Stomach (tissue), 9 donors: ENCODE data around the gene MMP25. TPM values are rescaled to one million over a fixed set of nuclear protein-coding genes. Genes with fewer than 3 reads are reported as not detected.
A peak's percentile ranks its signal among the peaks of the same experiment; 100 is the strongest.

Experiments used
- DNase-seq, 2 donors: peaks; one replicate each; pipeline versions ENCODE4 v3.0.0 to v3.0.0-alpha.2; 2013 to 2019
- H3K27ac ChIP-seq, 5 donors: fragments of 200-600 bp in 4 of 5; sonication (generic) in 4 of 5; one replicate each; pipeline ENCODE4 v1.5.1; 2013 to 2019; ENCODE audit warnings: mild to moderate bottlenecking in 1 of 5, moderate library complexity in 1 of 5
- H3K27me3 ChIP-seq, 3 donors: fragments of 200-600 bp; sonication (generic); one replicate each; pipeline ENCODE4 v1.5.1; 2017 to 2019; ENCODE audit warnings: mixed run types in 1 of 3
- H3K36me3 ChIP-seq, 4 donors: fragments of 200-600 bp; sonication (generic); 1 replicate in 3 of 4; 2 replicates in 1 of 4; pipeline ENCODE4 v1.5.1; 2016 to 2019
- H3K4me1 ChIP-seq, 4 donors: fragments of 200-600 bp; sonication (generic); one replicate each; pipeline ENCODE4 v1.5.1; 2016 to 2019
- H3K4me3 ChIP-seq, 4 donors: fragments of 200-600 bp; sonication (generic) in 3 of 4; one replicate each; pipeline ENCODE4 v1.5.1; 2016 to 2019; ENCODE audit warnings: mild to moderate bottlenecking in 1 of 4
- H3K9me3 ChIP-seq, 4 donors: fragments of 200-600 bp; sonication (generic); one replicate each; pipeline ENCODE4 v1.5.1; 2016 to 2019
- EP300 ChIP-seq: sonication (generic); formaldehyde crosslinking; IDR thresholded peaks from one replicate; pipeline ENCODE4 v1.6.1; 2017; ENCODE audit warnings: antibody characterized with exemption
- POLR2A ChIP-seq, 4 donors: fragments of 450-650 bp; IDR thresholded peaks; one replicate each; pipeline ENCODE4 v1.6.1; 2016; ENCODE audit warnings: antibody characterized with exemption in 4 of 4, control low read depth in 2 of 4, mild to moderate bottlenecking in 1 of 4, moderate library complexity in 1 of 4
- POLR2AphosphoS5 ChIP-seq, 3 donors: sonication (generic); formaldehyde crosslinking; IDR thresholded peaks; one replicate each; pipeline ENCODE4 v1.6.1; 2016; ENCODE audit warnings: antibody characterized with exemption in 3 of 3
- WGBS, 5 donors: extraction: QIAGEN DNeasy Blood & Tissue Kit in 3 of 5; methylation state at CpG; one replicate each; pipeline versions ENCODE4 v1.1.5 to v1.1.7; 2013 to 2018; 5-methylcytosine and 5-hydroxymethylcytosine counted together
- intact Hi-C: fragments of 100-400 bp; cut with DNase I; formaldehyde crosslinking; loops from one replicate; pipeline ENCODE4 v1.15.1; 2023; ENCODE audit warnings: low total_unique reads
- polyA plus RNA-seq, 3 donors: library from polyadenylated mRNA; stranded (reverse); fragments of 200-250 nt; gene quantifications; one replicate each; pipeline ENCODE4 v1.2.3, GENCODE V29; 2013
- total RNA-seq, 5 donors: library from RNA; depleted of rRNA; stranded (reverse); fragments of >200 nt; gene quantifications; one replicate each; pipeline versions ENCODE4 v1.1.0 to v1.2.3, GENCODE V29; 2014 to 2016
- TF ChIP-seq, protein P1 (sequence below), 7 experiments: fragments of 450-650 bp in 4 of 7; fragments of 200-600 bp in 3 of 7; sonication (generic) in 3 of 7; IDR thresholded peaks; one replicate each; pipeline ENCODE4 v1.5.1; 2016 to 2019; ENCODE audit warnings: antibody characterized with exemption in 7 of 7, control low read depth in 2 of 7, mild to moderate bottlenecking in 1 of 7
- donor health status: healthy with polysubstance abuse.
- donor health status: Bipolar disorder and iron deficiency.
- donor health status: healthy.

Gene MMP25
- total and polyA plus RNA-seq, 8 donors: 0.48 to 2.9 (median 1.1) TPM; not detected in 3

DNA sequence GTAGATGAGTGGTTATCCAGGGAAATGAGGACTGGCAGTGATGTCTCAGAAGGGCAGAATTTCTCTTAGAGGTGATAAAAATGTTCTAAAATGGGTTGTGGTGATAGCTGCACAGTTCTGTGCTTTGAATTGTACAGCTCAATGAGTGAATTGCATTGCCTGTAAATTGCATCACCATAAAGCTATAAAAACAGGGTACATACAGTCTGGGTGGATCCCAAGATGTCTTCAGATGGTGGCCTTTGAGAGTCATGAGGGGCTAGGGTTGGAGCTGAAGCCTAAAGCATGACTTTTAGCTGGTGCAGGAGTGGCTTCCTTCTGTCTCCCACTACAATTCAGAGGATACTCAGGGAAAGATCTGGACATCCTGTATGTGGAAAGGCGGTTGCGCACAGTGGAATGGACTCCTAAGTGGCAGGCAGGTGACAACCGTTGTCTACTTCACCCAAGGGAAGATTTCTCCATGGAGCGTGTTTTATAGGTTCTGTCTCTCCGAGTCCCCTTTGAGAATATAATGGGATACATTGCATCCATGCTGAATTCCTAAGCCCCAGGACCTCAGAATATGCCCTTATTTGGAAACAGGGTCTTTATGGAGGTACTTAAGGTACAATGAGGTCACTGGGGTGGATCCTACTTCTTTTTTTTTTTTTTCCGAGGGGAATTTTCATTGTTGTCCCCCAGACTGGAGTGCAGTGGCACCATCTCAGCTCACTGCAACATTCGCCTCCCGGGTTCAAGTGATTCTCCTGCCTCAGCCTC, 17.4 kb downstream of the MMP25 start:
- TF ChIP-seq EP300 (no peak), POLR2AphosphoS5 (IDR thresholded peaks at IDR 0.05) (no peak), POLR2A (IDR thresholded peaks at IDR 0.05) (no peak)
- TF ChIP-seq, protein P1, sequence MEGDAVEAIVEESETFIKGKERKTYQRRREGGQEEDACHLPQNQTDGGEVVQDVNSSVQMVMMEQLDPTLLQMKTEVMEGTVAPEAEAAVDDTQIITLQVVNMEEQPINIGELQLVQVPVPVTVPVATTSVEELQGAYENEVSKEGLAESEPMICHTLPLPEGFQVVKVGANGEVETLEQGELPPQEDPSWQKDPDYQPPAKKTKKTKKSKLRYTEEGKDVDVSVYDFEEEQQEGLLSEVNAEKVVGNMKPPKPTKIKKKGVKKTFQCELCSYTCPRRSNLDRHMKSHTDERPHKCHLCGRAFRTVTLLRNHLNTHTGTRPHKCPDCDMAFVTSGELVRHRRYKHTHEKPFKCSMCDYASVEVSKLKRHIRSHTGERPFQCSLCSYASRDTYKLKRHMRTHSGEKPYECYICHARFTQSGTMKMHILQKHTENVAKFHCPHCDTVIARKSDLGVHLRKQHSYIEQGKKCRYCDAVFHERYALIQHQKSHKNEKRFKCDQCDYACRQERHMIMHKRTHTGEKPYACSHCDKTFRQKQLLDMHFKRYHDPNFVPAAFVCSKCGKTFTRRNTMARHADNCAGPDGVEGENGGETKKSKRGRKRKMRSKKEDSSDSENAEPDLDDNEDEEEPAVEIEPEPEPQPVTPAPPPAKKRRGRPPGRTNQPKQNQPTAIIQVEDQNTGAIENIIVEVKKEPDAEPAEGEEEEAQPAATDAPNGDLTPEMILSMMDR (IDR thresholded peaks at IDR 0.05): no peak
- no peak for DNase-seq
- intact Hi-C loops: no loop called here
- Histone ChIP-seq H3K36me3 (peaks cover 0 to 4% (median 0%) of the 10 kb centered on the region in 4 donors), H3K4me1 (peaks cover 16 to 50% (median 27%) of the 10 kb centered on the region in 4 donors), H3K4me3 (no peak overlapping the region), H3K27ac (peak overlapping the region in 1 of 5 donors; percentile 76), H3K9me3 (no peaks in the 10 kb centered on the region), H3K27me3 (no peaks in the 10 kb centered on the region)
- 92 to 96% (median 93%) methylated on average over 8 of the region's 8 CpGs for WGBS, 5 donors

DNA sequence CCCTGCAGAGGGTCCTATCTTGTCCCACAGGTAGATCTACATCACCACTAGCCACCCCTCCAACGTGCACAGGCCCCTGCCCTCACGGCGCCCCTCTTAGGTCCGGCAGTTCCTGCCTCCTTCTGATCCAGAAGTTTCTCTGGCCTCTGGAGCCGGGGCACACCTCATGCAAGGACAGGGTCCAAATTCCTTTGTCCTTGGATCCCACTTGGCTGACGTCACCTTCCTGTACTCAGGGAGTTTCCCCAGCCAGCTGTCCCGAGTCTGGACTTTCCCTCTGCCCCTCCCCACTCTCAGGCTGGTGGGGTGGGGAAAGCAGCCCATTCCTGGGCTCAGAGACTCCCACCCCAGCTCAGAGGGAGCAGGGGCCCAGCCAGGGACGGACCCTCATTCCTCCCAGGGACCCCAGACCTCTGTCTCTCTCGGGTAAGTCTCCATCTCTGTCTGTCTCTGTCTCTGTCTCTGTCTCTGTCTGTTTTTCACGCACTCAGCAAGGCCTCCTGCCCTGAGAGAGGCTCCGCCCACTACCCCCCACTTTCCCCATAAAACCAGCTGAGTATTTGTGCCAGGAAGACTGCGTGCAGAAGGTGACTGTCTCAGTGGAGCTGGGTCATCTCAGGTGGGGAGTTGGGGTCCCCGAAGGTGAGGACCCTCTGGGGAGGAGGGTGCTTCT, 18.8 kb downstream of the MMP25 start, which contains the start of gene IL32:
Gene IL32, plus strand, starts transcription at position 572 of the 673 bp plus-strand sequence. CDS start 172 bp downstream, outside the sequence.
- H3K36me3 ChIP-seq: peaks cover 0 to 10% (median 2%) of the 10 kb centered on the region in 4 donors
- TF ChIP-seq POLR2AphosphoS5 (IDR thresholded peaks at IDR 0.05): peak in 2 of 3 donors; percentile 23
- no peak for TF ChIP-seq POLR2A (IDR thresholded peaks at IDR 0.05)
- TF ChIP-seq EP300: no peak
- TF ChIP-seq, protein P1 (IDR thresholded peaks at IDR 0.05): no peak
- peaks cover 6 to 38% (median 17%) of the 10 kb centered on the region in 4 donors for H3K4me1 ChIP-seq
- 23 to 39% (median 37%) methylated on average over 13 of the region's 13 CpGs for WGBS, 5 donors
- peak; percentile 68 to 94 for DNase-seq
- H3K27ac ChIP-seq: peak within 1 kb of the TSS; percentile 22 to 76 (median 73)
- no peaks in the 10 kb centered on the region for H3K27me3 ChIP-seq
- H3K4me3 ChIP-seq: peak within 1 kb of the TSS; percentile 18 to 50 (median 39)
- intact Hi-C loops: no loop called here
- H3K9me3 ChIP-seq: no peaks in the 10 kb centered on the region

DNA sequence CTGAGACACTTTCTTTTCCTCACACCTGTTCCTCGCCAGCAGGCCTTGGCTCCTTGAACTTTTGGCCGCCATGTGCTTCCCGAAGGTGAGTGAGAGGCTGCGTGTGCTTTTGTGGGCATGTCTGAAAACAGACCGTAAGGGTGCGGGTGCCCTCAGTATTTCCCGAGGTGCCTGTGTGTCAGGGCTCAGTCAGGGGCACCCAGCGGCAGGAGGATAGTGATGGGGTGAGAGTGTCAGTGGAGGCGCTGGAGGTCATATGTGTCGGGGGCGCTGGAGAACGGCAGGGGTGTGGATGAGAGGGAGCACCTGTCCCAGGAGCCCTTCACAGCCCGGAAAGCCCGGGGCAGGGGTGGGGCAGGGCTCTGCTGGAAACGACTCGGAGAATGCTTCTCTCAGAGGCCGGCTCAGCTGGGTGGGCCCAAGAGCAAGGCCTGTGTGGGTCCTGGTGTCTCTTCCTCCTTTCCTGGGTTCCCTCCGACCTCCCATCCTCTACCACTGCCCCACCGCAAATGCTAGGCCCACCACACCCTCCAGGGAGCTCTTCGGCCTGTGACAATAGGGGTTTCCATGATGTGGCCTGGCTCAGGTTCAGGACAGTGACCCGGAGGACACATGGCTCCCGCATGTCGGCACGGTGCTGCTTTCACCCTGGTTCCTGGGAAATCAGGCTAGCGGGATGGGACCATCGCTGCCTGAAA, 19.5 kb downstream of the MMP25 start:
- Histone ChIP-seq H3K4me3 (peak overlapping the region; percentile 18 to 50 (median 39)), H3K27me3 (no peaks in the 10 kb centered on the region), H3K36me3 (peaks cover 0 to 10% (median 2%) of the 10 kb centered on the region in 4 donors), H3K9me3 (no peaks in the 10 kb centered on the region), H3K27ac (peak overlapping the region; percentile 11 to 76 (median 73)), H3K4me1 (peaks cover 6 to 35% (median 17%) of the 10 kb centered on the region in 4 donors)
- no peak for DNase-seq
- intact Hi-C loops: no loop called here
- whole genome bisulfite sequencing, 5 donors: 56 to 72% (median 69%) methylated on average over 20 to 26 of the region's 26 CpGs
- TF ChIP-seq POLR2AphosphoS5 (IDR thresholded peaks at IDR 0.05) (no peak), EP300 (no peak), POLR2A (IDR thresholded peaks at IDR 0.05) (no peak)
- TF ChIP-seq, protein P1 (IDR thresholded peaks at IDR 0.05): no peak

DNA sequence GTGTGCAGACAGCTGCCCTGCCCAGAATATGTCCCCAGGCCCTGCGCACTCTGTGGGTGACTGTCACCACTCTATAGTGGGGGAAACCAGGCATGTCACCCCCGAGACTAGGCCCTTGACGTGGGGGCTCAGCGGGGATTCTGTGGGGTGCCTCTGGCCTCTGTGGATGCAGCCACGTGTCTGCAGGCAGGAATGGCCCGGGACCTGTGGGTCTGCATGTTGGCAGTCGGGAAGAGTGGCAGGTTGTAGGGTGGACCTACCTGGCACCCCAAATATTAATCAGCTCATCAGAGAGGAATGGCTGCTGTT, 20.0 kb downstream of the MMP25 start:
- peaks cover 0 to 10% (median 2%) of the 10 kb centered on the region in 4 donors for H3K36me3 ChIP-seq
- H3K27ac ChIP-seq: peak overlapping the region in 4 of 5 donors; percentile 61 to 76 (median 74)
- no peaks in the 10 kb centered on the region for H3K9me3 ChIP-seq
- no peak for DNase-seq
- no peaks in the 10 kb centered on the region for H3K27me3 ChIP-seq
- H3K4me3 ChIP-seq: peak overlapping the region; percentile 18 to 50 (median 39)
- H3K4me1 ChIP-seq: peaks cover 6 to 35% (median 17%) of the 10 kb centered on the region in 4 donors
- WGBS, 5 donors: 80 to 98% (median 86%) methylated on average over 7 of the region's 7 CpGs
- TF ChIP-seq, protein P1 (IDR thresholded peaks at IDR 0.05): no peak
- no peak for TF ChIP-seq POLR2AphosphoS5 (IDR thresholded peaks at IDR 0.05)
- no peak for TF ChIP-seq POLR2A (IDR thresholded peaks at IDR 0.05)
- TF ChIP-seq EP300: no peak
- intact Hi-C loops: no loop called here
